ENCODE data around the gene PNPO.

- TF ChIP-seq CTCF (IDR thresholded peaks at IDR 0.05; ENCODE audit: borderline replicate concordance, extremely low read depth, low read length, poor library complexity, severe bottlenecking) (no peak), EZH2 (IDR thresholded peaks at IDR 0.05; ENCODE audit: borderline replicate concordance, low read depth, low read length, severe bottlenecking) (no peak)
Measured at GRCh38 chr17:47948706-47949196, 7.4 kb downstream of the PNPO start.
